Cardiac septum (tissue), 1 donor: ENCODE measurements around the gene ZNF772. TPM values are rescaled to one million over a fixed set of nuclear protein-coding genes. Genes with fewer than 3 reads are reported as not detected.

Experiments used
- DNase-seq: peaks from one replicate; pipeline ENCODE4 v3.0.0-alpha.2; 2020; ENCODE audit warnings: low spot score
- intact Hi-C: fragments of 100-400 bp; cut with DNase I; formaldehyde crosslinking; loops from one replicate; pipeline ENCODE4 v1.14.0; 2022
- total RNA-seq: library from RNA; stranded (reverse); fragmentation: NEBNext Ultra II Directional; extraction: Animal tissue kit (Norgen Biotek cat#: 25700); gene quantifications from one replicate; pipeline ENCODE4 v1.2.1, GENCODE V29; 2021
- donor health status: DM: no; HTN: no; CAD: no.

ZNF772 gene
- total RNA-seq, 1 donor from 2014 or later = 23.7 TPM

DNA sequence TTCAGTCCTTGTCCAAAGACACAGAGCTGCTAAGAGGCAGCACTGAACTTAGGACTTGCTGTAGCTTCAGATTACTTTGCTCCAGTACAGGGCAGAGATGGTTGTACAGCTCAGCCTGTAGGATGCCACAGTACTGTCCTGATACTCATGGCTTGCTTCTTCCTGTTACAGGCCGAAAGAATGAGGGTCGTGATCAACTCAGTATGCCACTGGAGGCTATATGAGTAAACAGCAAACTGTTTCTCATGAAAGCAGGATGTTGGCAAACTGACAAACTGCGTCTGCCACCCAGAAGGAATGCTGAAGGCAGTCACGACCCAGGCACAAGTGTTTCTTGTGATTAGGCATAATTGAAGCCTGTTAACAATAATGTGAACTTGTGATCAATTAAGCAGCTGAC, 39.4 kb downstream of the ZNF772 start:
- intact Hi-C loops = no loop called here
- DNase-seq = no peak

DNA sequence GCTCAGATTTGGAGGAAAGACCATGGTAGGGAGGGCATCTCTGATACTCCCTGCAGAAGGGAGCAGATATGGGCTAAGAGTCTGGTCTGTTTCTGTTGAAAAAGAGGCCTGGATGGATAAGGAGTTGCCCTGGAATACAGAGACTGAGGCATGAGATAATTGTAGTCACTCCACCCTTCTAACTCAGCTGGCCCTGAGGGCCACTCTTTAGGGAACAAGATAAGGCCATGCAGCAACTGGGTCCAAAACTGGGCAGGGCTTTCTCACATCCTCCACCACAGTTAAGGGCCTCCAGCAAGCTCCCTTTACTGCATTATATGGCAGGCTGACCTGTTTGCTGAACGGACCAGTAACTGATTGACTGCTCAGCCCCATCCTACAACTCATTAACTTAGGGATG, 40.9 kb downstream of the ZNF772 start:
- intact Hi-C loops = no loop called here
- no peak for DNase-seq

DNA sequence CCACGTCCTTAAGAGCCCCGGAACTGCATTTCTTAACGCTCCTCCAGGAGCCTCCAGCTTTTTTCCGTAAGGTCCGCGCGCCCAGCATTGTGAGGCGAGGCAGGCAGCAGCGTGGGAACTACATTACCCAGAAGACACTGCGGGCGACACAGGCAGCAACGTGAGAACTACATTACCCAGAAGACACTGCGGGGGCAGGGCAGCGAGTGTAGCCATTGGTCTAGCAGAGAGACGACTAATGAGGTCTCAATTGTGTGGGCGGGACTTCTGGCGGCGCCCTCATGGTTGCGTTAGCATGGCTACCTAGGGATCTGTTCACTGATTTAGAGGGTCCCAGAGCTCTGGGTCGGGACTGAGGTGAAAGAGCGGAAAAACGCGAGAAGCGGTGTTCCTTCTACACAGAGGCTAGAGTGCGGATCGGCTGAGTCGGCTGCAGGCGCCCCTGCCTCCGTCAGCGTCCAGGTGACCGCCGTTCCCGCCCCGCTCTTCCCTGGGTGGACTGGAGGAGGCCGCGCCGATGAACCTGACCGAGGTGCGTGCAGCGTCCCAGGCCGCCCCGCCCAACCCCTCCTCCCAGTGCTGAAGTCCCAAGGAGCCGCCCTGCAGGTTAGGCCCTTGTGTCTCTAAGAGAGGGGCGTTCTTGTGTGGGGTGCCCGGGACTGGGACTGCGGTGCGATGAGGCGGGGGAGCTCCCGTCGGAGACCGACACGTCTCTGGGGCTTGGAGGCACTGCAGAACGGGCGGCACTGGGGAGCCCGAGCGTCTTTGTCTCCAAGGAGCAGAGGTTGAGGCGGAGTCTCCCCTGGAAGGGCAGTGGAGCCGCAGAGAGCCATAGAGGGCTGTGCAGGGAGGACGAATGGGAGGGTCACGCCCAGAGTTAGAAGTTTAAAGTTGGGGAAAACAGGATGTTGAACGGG, 42.0 kb downstream of the ZNF772 start, which contains the start of gene ZNF749:
ZNF749 (plus strand) TSS at position 264 of the 917 bp plus-strand sequence; CDS start at position 518, 254 bp downstream.
- DNase-seq = peak; percentile 98
- intact Hi-C loops = no loop called here

DNA sequence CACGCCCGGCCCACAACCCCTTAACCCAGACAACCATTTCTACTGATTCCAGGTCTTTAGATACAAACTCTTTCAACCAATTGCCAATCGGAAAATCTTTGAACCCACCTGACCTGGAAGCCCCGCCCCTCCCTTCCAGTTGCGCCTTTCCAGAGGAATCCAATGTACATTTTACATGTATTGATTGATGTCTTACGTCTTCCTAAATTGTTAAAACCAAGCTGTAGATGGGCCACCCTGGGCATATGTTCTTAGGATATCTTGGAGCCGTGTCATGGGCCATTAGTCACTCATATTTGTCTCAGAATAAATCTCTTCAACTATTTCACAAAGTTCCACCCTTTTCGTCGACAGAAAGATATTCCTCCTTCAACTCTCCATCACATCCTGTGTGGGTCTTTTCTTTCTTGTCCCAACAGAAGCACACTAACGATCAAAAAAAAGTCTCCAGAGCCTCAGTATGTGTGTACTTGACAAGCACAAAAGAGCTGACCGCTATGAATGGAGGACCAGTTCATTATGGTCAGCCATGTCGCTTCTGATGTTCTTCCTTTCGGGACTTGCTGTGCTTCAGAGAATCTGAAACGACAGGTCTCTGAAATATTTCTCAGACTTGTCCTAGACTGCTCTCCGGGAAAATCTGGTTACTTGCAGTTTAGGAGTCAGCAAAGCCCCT, 42.8 kb downstream of the ZNF772 start:
- no peak for DNase-seq
- intact Hi-C loops = no loop called here

DNA sequence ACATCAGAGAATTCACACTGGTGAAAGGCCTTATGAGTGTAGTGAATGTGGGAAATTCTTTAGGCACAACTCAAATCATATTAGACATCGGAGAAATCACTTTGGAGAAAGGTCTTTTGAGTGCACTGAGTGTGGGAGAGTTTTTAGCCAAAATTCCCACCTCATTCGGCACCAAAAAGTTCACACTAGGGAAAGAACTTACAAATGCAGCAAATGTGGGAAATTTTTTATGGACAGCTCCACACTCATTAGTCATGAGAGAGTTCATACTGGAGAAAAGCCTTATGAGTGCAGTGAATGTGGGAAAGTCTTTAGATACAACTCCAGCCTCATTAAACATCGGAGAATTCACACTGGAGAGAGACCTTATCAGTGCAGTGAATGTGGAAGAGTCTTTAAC, 56.3 kb downstream of the ZNF772 start:
- intact Hi-C loops = no loop called here
- DNase-seq = no peak

DNA sequence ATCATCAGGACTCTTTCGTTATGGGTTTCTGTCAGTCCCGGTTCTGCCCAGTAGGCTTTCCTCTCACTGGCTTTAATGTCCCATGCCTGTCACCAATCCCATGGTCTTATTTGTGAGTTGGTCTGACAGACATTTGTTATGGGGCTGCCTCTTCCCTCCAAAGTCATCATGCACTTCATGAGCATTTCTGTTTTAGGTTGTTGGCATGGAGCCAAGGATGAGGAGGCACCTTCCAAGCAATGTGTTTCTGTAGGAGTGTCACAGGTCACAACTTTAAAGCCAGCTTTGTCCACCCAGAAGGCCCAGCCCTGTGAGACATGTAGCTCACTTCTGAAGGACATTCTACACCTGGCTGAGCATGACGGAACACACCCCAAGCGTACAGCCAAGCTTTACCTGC, 57.9 kb downstream of the ZNF772 start:
- no peak for DNase-seq
- intact Hi-C loops = no loop called here

Other genes starting within 250 kb of the ZNF772 start
- gene AURKC, start 246.5 kb downstream of the ZNF772 start, total RNA-seq = 2.2 TPM
- gene ZNF805, start 236.9 kb downstream of the ZNF772 start, total RNA-seq = 12.8 TPM
- 45.3 TPM for gene ZNF460, start 197.1 kb downstream of the ZNF772 start, total RNA-seq
- 6.1 TPM for gene ZNF543, start 157.1 kb downstream of the ZNF772 start, total RNA-seq
- gene ZNF304, start 126.3 kb downstream of the ZNF772 start, total RNA-seq = 10.0 TPM
- 10.2 TPM for gene TRAPPC2B, start 114.0 kb downstream of the ZNF772 start, total RNA-seq
- 4.0 TPM for gene ZNF547, start 114.0 kb downstream of the ZNF772 start, total RNA-seq
- 16.1 TPM for gene ZNF548, start 87.7 kb downstream of the ZNF772 start, total RNA-seq
- 10.1 TPM for gene ZNF17, start 66.4 kb downstream of the ZNF772 start, total RNA-seq
- 4.0 TPM for gene ZNF749, start 42.2 kb downstream of the ZNF772 start, total RNA-seq
- gene VN1R1, start 20.4 kb downstream of the ZNF772 start, total RNA-seq = 3.0 TPM
- 8.7 TPM for gene ZNF419, start 10.2 kb upstream of the ZNF772 start, total RNA-seq
- gene ZNF773, start 22.4 kb upstream of the ZNF772 start, total RNA-seq = 5.5 TPM
- gene ZNF549, start 49.8 kb upstream of the ZNF772 start, total RNA-seq = 3.6 TPM
- 9.9 TPM for gene ZNF550, start 82.3 kb upstream of the ZNF772 start, total RNA-seq
- 4.8 TPM for gene ZNF416, start 101.3 kb upstream of the ZNF772 start, total RNA-seq
- gene ZIK1, start 106.6 kb upstream of the ZNF772 start, total RNA-seq = 4.5 TPM
- 3.5 TPM for gene ZNF530, start 122.3 kb upstream of the ZNF772 start, total RNA-seq
- gene ZNF134, start 136.7 kb upstream of the ZNF772 start, total RNA-seq = 16.5 TPM
- gene ZNF211, start 155.6 kb upstream of the ZNF772 start, total RNA-seq = 14.2 TPM
- 0.16 TPM for gene ZSCAN4, start 191.4 kb upstream of the ZNF772 start, total RNA-seq
- gene ZNF551, start 204.4 kb upstream of the ZNF772 start, total RNA-seq = 3.7 TPM
- gene ZNF154, start 231.6 kb upstream of the ZNF772 start, total RNA-seq = 6.0 TPM